Parathyroid adenoma (tissue), 2 donors: ENCODE measurements around the gene PCDHGA2.
A peak's percentile ranks its signal among the peaks of the same experiment; 100 is the strongest.

Experiments used
- H2AFZ ChIP-seq: fragments of 300-600 bp; sonication (generic); one replicate; pipeline ENCODE4 v1.7.0; 2017; ENCODE audit warnings: antibody characterized with exemption, mild to moderate bottlenecking
- H3K27ac ChIP-seq: fragments of 300-600 bp; sonication (generic); one replicate; pipeline ENCODE4 v1.7.0; 2017
- H3K27me3 ChIP-seq: fragments of 300-600 bp; sonication (generic); one replicate; pipeline ENCODE4 v1.7.0; 2017; ENCODE audit warnings: low read length; ENCODE audit not compliant: control insufficient read depth, insufficient read depth
- H3K36me3 ChIP-seq: fragments of 300-600 bp; sonication (generic); one replicate; pipeline ENCODE4 v1.7.0; 2017; ENCODE audit warnings: low read length; ENCODE audit not compliant: control insufficient read depth, insufficient read depth
- H3K4me1 ChIP-seq: fragments of 300-600 bp; sonication (generic); one replicate; pipeline ENCODE4 v1.7.0; 2017; ENCODE audit warnings: control low read depth
- H3K4me2 ChIP-seq: fragments of 300-600 bp; sonication (generic); one replicate; pipeline ENCODE4 v1.7.0; 2017; ENCODE audit warnings: low read length
- H3K4me3 ChIP-seq: fragments of 300-600 bp; sonication (generic); one replicate; pipeline ENCODE4 v1.7.0; 2017; ENCODE audit warnings: low read depth, low read length
- H3K79me2 ChIP-seq: fragments of 300-600 bp; sonication (generic); one replicate; pipeline ENCODE4 v1.7.0; 2017; ENCODE audit warnings: control low read depth
- H3K9ac ChIP-seq: fragments of 300-600 bp; sonication (generic); one replicate; pipeline ENCODE4 v1.7.0; 2017; ENCODE audit warnings: mild to moderate bottlenecking
- H3K9me3 ChIP-seq: fragments of 300-600 bp; sonication (generic); one replicate; pipeline ENCODE4 v1.7.0; 2017; ENCODE audit warnings: low read length; ENCODE audit not compliant: control insufficient read depth
- CTCF ChIP-seq: fragments of 300-600 bp; sonication (generic); IDR thresholded peaks from one replicate; pipeline ENCODE4 v1.7.0; 2017; ENCODE audit warnings: antibody characterized with exemption, mild to moderate bottlenecking
- donor health status: primary hyperparathyroidism.

PCDHGA2 gene

GRCh38 chr5:141363952-141364660, 25.5 kb downstream of the PCDHGA2 start, which contains the start of gene PCDHGA5:
TSS of gene PCDHGA5 (plus strand) at chr5:141364162. CDS start at chr5:141364331, 169 bp downstream.
- Histone ChIP-seq H3K4me3 (no peak within 1 kb of the TSS), H3K9ac (no peak within 1 kb of the TSS), H3K36me3 (peaks cover 2% of the 10 kb centered on the region), H3K79me2 (no peaks in the 10 kb centered on the region), H3K4me1 (no peaks in the 10 kb centered on the region), H2AFZ (peak within 1 kb of the TSS; percentile 7), H3K9me3 (no peaks in the 10 kb centered on the region), H3K27ac (no peak within 1 kb of the TSS), H3K27me3 (no peaks in the 10 kb centered on the region), H3K4me2 (no peak within 1 kb of the TSS)
- TF ChIP-seq CTCF = peak; percentile 15

- peaks cover 5% of the 10 kb centered on the region for H3K9me3 ChIP-seq
- no peaks in the 10 kb centered on the region for H3K79me2 ChIP-seq
- no peaks in the 10 kb centered on the region for H3K27me3 ChIP-seq
- no peak overlapping the region for H3K27ac ChIP-seq
- H3K4me1 ChIP-seq = no peaks in the 10 kb centered on the region
- peaks cover 2% of the 10 kb centered on the region for H3K36me3 ChIP-seq
- H3K4me2 ChIP-seq = no peak overlapping the region
- no peak overlapping the region for H2AFZ ChIP-seq
- no peak for TF ChIP-seq CTCF
- no peak overlapping the region for H3K9ac ChIP-seq
- no peak overlapping the region for H3K4me3 ChIP-seq
These were observed 27.7 kb downstream of the PCDHGA2 start for GRCh38 chr5:141366016-141366896.

- no peaks in the 10 kb centered on the region for H3K27me3 ChIP-seq
- H3K9ac ChIP-seq = no peak within 1 kb of the TSS
- no peak within 1 kb of the TSS for H3K4me3 ChIP-seq
- H3K9me3 ChIP-seq = peaks cover 13% of the 10 kb centered on the region
- TF ChIP-seq CTCF = peak; percentile 46
- no peak within 1 kb of the TSS for H3K4me2 ChIP-seq
- H3K27ac ChIP-seq = peak within 1 kb of the TSS; percentile 30
- H2AFZ ChIP-seq = peak within 1 kb of the TSS; percentile 48
- H3K79me2 ChIP-seq = no peaks in the 10 kb centered on the region
- H3K4me1 ChIP-seq = no peaks in the 10 kb centered on the region
- no peaks in the 10 kb centered on the region for H3K36me3 ChIP-seq
These were observed 31.7 kb downstream of the PCDHGA2 start, which contains the start of gene PCDHGB3 for GRCh38 chr5:141369994-141370848. TSS of gene PCDHGB3 (plus strand) at chr5:141370242. CDS start at chr5:141370395, 153 bp downstream.

GRCh38 chr5:141371572-141372475, 33.3 kb downstream of the PCDHGA2 start:
- Histone ChIP-seq H3K4me1 (no peaks in the 10 kb centered on the region), H2AFZ (no peak overlapping the region), H3K4me3 (no peak overlapping the region), H3K9ac (no peak overlapping the region), H3K79me2 (no peaks in the 10 kb centered on the region), H3K27me3 (no peaks in the 10 kb centered on the region), H3K27ac (no peak overlapping the region), H3K36me3 (no peaks in the 10 kb centered on the region), H3K4me2 (no peak overlapping the region), H3K9me3 (peaks cover 13% of the 10 kb centered on the region)
- no peak for TF ChIP-seq CTCF
